Fibroblast of lung (primary cell): ENCODE measurements around the gene IRF7.

Source experiments
- EZH2 ChIP-seq: IDR thresholded peaks from 2 replicates; pipeline ENCODE4 v1.5.1; 2012; ENCODE audit warnings: low read length, control low read depth, mild to moderate bottlenecking; ENCODE audit errors: missing control alignments
- TF ChIP-seq, protein P1 (sequence below), 2 donors: IDR thresholded peaks in 1 of 2; conservative IDR thresholded peaks in 1 of 2; 1 replicate in 1 of 2; 2 replicates in 1 of 2; pipeline ENCODE4 v1.5.1; 2011 to 2012; ENCODE audit warnings: low read length in 2 of 2, control low read depth in 1 of 2, inconsistent platforms in 1 of 2, low read depth in 1 of 2, mild to moderate bottlenecking in 1 of 2

DNA sequence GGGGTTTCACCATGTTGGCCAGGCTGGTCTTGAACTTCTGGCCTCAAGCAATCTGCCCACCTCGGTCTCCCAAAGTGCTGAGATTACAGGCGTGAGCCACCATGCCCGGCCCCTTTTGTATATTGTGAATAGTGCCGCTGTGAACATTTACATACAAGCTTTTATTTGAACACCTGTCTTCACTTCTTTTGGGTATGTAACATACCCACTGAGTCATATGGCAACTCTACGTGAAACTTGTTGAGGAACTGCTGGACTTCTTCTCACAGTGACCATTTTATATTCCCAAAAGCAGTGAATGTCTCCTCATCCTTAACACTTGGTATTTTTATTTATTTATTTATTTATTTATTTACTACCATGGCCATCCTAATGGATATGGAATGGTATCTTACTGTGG lies 15.1 kb upstream of the IRF7 start:
- TF ChIP-seq, protein P1, sequence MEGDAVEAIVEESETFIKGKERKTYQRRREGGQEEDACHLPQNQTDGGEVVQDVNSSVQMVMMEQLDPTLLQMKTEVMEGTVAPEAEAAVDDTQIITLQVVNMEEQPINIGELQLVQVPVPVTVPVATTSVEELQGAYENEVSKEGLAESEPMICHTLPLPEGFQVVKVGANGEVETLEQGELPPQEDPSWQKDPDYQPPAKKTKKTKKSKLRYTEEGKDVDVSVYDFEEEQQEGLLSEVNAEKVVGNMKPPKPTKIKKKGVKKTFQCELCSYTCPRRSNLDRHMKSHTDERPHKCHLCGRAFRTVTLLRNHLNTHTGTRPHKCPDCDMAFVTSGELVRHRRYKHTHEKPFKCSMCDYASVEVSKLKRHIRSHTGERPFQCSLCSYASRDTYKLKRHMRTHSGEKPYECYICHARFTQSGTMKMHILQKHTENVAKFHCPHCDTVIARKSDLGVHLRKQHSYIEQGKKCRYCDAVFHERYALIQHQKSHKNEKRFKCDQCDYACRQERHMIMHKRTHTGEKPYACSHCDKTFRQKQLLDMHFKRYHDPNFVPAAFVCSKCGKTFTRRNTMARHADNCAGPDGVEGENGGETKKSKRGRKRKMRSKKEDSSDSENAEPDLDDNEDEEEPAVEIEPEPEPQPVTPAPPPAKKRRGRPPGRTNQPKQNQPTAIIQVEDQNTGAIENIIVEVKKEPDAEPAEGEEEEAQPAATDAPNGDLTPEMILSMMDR (conservative IDR thresholded peaks at IDR 0.05 in 1 of 2, IDR thresholded peaks at IDR 0.05 in 1 of 2; ENCODE audit: low read depth in 1 of 2, low read length in 2 of 2) = no peak
- no peak for TF ChIP-seq EZH2
